ENCODE results near the gene RABEP1. TPM values are rescaled to one million over a fixed set of nuclear protein-coding genes. Genes with fewer than 3 reads are reported as not detected.

Gene RABEP1
- total and polyA plus RNA-seq, 9 of the 15 experiments (the other 6 are each of a cell fraction or from before 2014, with no cell fraction given) = 8.2 to 38.9 (median 30.3) TPM

DNA sequence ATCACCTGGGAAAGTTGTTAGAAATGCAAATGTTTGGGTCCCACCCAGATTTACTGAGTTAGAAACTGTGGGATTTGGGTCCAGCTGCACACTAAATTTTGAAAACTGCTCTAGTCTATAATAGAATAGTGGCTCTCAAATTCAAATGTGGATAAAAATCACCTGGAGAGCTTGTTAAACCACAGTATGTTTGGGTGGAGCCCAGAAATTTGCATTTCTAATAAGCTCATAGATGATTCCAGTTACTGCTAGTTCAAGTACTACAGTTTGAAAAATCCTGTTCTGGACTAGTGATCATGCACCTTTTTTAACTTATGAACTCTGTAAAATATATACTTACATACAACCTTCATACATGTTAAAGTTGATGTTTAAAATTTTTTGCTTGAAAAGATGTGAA is 27.8 kb downstream of the RABEP1 start (continued):
- TF ChIP-seq, protein P1, sequence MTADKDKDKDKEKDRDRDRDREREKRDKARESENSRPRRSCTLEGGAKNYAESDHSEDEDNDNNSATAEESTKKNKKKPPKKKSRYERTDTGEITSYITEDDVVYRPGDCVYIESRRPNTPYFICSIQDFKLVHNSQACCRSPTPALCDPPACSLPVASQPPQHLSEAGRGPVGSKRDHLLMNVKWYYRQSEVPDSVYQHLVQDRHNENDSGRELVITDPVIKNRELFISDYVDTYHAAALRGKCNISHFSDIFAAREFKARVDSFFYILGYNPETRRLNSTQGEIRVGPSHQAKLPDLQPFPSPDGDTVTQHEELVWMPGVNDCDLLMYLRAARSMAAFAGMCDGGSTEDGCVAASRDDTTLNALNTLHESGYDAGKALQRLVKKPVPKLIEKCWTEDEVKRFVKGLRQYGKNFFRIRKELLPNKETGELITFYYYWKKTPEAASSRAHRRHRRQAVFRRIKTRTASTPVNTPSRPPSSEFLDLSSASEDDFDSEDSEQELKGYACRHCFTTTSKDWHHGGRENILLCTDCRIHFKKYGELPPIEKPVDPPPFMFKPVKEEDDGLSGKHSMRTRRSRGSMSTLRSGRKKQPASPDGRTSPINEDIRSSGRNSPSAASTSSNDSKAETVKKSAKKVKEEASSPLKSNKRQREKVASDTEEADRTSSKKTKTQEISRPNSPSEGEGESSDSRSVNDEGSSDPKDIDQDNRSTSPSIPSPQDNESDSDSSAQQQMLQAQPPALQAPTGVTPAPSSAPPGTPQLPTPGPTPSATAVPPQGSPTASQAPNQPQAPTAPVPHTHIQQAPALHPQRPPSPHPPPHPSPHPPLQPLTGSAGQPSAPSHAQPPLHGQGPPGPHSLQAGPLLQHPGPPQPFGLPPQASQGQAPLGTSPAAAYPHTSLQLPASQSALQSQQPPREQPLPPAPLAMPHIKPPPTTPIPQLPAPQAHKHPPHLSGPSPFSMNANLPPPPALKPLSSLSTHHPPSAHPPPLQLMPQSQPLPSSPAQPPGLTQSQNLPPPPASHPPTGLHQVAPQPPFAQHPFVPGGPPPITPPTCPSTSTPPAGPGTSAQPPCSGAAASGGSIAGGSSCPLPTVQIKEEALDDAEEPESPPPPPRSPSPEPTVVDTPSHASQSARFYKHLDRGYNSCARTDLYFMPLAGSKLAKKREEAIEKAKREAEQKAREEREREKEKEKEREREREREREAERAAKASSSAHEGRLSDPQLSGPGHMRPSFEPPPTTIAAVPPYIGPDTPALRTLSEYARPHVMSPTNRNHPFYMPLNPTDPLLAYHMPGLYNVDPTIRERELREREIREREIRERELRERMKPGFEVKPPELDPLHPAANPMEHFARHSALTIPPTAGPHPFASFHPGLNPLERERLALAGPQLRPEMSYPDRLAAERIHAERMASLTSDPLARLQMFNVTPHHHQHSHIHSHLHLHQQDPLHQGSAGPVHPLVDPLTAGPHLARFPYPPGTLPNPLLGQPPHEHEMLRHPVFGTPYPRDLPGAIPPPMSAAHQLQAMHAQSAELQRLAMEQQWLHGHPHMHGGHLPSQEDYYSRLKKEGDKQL (CRISPR knock-in tag; IDR thresholded peaks at IDR 0.05; ENCODE audit: borderline replicate concordance) = no peak
- no peak for TF ChIP-seq SIRT6 (IDR thresholded peaks at IDR 0.05; ENCODE audit: low read depth, low read length)
- TF ChIP-seq ZC3H11A (IDR thresholded peaks at IDR 0.05; ENCODE audit: low read depth, low read length) = no peak
- TF ChIP-seq ETV1 (tag; conservative IDR thresholded peaks at IDR 0.05; ENCODE audit: low read depth) = no peak
- TF ChIP-seq FOXK2 (conservative IDR thresholded peaks at IDR 0.05 in 1 of 2, IDR thresholded peaks at IDR 0.05 in 1 of 2; ENCODE audit: low read depth in 2 of 2) = no peak
- no peak for TF ChIP-seq DMBX1 (CRISPR knock-in tag; IDR thresholded peaks at IDR 0.05; ENCODE audit: borderline replicate concordance)
- TF ChIP-seq NFATC3 (IDR thresholded peaks at IDR 0.05) = no peak

Measured in K562 (cell line).